GM19468 (cell line): ENCODE measurements around the gene RDM1.

Experiments used
- ATAC-seq: cut with Tn5 transposase; IDR thresholded peaks from one replicate; pipeline ENCODE4 v1.9.1; 2021; ENCODE audit warnings: mild to moderate bottlenecking, moderate library complexity, moderate number of reproducible peaks; ENCODE audit not compliant: unreplicated experiment; ENCODE audit errors: extremely low read depth

Gene RDM1

DNA sequence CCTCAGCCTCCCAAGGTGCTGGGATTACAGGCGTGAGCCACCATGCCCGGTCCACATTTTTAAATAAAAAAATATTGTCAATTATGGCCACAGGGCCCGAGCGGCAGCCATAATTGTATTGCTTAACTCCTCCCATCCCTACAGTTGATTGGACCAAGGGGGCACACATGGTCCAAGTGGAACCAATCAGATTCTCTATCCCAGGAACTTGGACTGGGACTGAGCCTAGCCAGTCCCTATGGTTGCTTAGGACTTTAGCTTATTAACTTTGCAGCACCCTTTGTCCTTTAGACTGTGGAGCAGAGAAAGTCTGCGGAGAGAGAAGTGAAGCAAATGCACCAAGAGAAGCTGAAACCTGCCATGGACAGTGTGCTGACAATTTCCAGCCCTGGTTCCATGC, 5.5 kb upstream of the RDM1 start:
- no peak for ATAC-seq

DNA sequence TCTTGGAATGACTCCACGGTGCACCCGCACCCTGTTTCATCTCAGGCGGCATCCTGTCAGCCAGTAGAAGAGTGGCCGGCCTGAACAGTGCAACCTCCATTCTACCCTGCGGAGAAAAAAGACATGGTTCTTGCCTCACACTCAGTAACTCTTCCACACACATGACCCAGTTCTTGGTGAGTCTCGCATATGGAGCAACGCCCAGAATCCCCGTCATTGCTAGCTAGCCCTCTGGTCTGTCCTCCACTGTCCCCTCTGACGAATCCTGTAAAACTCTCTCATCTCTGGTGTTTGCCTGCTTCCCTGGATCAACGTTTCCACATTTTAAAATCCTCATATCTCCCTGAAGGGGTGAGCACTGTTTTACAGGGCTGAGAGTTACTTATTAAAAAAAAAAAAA, 4.2 kb upstream of the RDM1 start:
- ATAC-seq, result no peak

DNA sequence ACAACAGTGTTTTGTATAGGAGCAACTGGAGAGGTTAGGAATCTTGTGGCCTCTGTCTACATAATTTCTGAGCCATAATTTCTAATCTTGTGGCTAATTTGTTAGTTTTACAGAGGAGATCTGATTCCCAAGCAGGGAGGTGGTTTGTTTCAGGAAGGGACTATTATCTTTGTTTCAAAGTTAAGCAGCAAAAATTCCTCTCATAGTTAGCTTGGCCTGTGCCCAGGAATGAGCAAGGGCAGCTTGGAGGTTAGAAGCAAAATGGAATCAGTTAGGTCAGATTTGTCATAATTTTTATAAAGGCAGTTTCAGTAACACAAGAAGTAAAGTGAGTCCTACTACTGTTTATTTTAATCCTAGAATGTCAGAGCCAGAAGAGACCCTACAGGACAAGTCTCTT, 2.0 kb upstream of the RDM1 start:
- no peak for ATAC-seq

DNA sequence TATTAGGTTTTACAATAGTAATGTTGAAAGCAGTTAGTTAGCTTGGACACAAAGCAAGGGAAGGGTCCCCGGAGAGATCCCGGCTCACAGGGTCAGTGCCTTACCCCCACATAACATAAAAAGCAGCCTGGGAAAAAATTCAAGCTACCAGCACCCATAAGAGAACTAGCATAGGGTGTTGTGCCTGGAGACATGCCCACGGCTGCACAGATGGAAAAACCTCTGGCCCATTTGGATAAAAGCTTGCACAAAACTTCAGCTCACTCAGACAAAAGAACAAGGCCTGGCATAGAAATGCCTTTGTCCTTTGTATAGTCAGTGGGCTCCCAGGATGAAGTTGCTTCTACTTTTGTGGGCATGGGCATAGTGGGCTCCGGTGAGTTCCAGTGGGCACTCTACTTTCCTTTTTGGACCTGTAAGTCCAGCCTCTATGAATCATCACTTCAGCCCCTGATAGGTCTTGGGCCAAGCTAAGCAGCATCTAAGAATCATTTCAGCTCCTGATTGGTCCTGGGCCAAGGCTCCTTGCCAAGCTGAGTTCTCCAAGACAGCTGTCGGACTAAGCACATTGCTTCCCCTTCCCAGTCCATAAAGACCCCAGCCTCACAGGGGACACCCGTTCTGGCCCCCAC, 1.3 kb upstream of the RDM1 start:
- ATAC-seq, result no peak

DNA sequence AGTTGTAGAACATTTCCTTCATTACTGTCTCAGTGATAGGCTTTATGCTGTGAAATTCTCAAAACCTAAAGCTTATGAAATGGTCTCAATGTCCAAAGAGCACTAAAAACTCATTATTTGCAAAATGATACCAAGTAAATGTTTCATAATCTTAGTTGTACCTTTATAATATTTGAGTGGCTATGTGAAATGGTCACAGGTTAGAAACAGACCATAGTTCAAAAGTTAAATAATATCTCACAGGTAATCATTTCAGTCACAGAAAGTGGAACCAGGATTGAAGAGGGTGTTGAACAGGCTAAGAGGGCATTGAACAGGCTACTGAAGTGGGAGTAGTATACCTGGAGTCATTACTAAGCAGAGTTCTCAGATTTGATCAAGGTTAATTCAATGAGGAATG, 2.9 kb downstream of the RDM1 start:
- ATAC-seq, result no peak

DNA sequence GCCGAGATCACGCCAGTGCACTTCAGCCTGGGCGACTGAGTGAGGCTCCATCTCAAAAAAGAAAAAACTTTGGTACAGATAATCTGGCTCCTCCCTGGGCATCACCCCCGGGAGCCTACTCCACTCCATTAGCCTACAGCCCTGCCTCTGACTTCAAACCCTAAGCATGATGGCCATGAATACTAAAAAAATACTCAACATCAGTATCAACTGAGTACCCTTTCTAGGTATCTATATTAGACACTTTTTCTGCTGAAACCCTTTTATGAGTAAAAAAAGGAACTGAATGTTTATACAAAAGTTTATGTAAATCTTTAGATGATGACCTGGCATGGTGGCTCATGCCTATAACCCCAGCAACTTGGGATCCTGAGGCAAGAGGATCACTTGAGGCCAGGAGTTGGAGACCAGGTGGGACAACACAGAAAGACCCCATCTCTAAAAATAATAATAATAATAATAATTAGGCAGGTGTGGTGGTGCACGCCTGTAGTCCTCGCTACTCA, 6.9 kb downstream of the RDM1 start:
- no peak for ATAC-seq

DNA sequence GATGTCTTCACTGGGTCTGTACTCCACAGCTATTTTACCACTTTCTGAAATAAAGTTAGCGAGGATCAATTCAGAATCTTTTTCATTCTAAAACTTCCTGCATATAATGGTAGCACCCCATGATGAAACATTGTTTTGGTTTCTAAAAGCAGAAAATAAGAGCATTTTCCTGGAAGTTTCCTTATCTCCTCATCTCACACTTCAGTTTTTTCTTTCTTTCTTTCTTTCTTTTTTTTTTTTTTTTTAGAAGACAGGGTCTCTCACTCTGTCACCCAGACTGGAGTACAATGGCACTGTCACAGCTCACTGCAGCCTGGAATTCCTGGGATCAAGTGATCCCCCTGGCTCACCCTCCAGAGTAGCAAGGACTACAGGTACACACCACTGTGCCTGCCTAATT, 10.3 kb downstream of the RDM1 start:
- ATAC-seq, result no peak

DNA sequence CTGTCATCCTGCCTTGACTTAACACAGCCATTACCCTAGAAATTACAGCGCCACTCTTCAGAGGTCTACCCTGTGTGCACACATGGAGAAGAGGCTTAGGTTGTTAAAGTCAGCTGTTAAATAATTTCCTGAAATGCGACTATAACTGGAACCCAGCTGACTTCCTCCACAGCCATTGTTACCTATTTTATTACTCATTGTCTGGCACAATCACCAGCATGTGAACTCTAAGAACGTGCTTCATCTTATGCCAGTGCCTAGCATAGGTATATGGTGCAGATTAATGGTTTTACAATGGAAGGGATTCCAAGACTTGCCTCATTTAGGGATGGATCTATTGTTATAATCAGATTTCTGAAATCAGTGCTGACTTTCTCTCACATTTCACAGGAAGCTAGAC, 11.9 kb downstream of the RDM1 start:
- no peak for ATAC-seq

DNA sequence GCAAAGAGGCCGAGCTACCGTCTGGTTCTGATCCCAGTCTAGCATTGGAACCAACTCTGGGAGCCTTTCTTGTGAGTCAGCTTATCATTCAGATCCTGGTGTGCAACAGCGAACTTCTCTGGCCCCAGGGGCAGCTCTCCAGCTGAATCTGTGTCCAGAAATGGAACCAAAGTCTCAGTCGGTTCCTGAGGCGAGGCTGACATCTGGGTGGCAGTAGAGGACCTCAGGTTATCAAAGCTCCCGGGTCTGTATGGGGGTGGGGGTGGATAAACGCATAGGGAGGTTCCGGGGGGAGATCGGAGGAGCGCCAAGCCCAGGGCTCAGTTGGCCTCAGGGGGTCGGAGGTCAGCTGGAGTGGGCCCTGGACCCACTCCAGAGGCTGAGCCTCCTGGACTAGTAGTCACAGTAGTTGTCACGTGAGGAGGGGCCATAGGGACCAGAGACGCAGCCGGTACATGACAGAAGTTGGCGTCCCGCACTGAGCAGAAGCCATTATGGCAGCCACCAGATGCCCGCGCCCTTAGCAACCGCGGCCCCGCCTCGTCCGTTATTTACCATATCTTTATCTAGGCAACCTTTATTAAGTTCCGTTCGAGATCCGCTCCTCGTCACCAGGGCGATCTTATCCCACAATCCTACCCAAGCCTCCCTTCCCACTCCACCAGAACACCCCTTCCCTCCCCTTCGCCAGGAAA, 12.9 kb downstream of the RDM1 start:
- no peak for ATAC-seq

DNA sequence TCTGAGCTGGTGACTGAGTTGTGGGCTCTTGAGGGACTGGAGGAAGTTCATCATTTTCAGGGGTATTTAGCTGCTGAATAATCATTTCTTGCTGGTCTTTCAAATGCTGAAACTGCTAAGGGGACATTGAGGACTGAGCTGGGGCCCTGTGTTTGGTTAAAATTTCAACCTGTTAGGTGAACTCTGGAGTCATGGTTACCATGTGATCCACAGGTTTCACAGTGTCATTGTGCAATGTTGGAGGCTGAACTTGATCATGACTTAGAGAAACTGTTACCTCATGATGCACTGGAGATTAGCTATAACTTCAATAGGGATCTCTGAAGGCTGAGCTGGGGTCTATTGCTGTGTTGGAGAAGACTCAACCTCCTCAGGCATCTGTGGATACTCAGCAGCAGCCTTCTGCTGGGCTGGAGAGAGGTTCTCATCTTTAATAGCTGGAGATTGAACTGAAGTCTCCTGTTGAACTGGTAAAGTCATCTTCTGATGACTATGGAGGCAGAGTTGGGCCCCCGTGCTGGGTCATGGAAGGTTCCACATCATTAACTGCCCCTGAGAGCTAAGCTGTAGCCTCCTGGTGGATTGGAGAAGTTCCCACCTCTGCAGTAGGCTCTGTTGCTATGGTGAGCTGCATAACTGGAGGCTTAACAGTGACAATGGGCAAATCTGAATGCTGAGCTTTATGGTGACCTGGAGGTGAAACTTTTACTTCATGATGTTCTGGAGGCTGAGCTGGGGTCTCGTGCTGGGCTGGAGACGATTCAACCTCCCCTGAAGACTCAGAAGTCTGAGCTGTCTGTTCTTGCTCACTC, 15.2 kb downstream of the RDM1 start:
- no peak for ATAC-seq

DNA sequence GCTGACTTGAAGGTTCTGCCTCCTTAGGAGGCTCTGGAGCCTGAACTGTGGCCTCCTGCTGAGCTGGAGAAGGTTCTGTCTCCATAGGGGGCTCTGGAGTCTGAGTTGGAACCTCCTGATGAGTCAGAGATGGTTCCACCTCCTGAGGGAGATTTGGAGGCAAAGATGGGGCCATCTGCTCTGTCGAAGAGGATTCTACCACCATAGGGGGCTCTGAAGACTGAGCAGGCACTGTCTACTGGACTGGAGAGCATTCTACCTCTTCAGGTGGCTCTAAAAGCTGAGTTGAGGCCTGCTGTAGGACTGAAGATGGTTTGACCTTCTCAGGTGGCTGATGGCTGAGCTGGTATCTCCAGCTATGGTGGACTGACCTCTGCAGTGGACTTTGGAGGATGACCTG, 16.2 kb downstream of the RDM1 start:
- no peak for ATAC-seq

DNA sequence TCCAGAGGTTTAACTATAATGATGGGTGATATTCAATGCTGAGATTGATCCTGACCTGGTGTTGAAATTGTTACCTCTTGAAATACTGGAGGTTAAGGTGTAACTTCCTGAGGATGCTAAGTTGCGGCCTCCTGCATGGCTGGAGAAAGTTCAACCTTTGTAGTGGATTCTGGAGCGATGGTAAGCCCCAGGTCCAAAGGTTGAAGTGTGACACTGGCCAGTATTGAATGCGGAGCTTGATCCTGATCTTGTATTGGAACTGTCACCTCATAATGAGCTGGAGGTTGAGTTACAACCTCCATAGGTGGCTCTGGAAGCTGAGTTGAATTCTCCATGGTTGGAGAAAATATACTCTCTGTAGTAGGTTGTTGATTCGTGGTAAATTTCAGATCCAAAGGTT, 17.0 kb downstream of the RDM1 start:
- no peak for ATAC-seq

DNA sequence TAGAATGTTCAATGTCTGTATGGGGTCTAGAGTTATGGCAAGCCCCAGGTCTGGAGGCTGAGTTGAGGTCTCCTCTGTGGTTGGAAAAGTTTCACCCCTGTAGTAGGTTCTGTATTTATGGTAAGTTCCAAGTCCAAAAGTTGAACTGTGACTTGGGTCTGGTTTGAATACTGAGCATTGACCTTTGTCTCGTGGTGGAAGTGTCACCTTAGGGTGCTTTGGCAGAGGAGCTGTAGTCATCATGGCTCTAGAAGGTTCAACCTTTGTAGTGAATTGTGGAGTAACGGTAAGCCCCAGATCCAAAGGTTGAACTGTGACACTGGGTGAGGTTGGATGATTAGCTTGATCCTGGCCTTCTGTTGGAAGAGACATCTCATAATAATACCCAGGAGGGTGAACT, 17.6 kb downstream of the RDM1 start:
- ATAC-seq, result no peak

DNA sequence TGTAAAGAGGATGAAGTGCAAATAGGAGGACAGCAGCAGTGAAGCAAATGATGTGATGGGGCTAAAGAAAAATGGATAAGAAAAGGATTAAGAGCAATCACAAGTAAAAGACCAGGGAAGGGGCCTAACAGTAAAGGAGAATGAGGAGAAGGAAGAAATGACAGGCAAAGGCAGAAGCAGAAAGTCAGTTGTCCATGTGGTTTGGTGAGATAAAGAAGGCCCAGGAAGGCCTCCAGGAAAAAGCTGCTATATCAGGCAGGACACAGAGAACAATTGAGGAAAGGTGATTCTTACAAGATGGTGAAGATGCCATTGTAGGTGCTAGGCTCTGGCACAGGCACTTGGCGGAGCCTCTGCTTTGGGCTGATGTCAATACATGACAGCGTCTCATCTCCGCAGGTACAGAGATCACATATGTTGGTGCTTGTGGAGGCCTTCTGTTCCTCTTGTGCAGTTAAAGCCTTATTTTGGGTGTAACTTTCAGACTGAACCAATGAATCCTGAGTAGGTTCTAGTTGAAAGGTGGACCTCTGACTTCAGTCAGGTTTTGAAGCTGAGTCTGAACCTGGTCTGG, 18.1 kb downstream of the RDM1 start:
- no peak for ATAC-seq

DNA sequence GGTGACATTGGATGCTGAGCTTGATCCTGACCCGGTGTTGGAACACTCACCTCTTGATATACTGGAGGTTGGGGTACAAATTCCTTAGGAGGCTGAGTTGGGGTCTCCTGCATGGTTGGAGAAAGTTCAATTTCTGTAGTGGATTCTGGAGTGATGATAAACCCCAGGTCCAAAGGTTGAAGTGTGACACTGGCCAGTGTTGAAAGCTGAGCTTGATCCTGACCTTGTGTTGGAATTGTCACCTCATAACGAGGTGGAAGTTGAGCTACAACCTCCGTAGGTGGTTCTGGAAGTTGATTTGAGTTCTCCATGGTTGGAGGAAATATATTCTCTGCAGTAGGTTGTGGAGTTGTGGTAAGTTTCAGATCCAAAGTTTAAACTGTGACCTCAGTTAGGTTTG, 21.2 kb downstream of the RDM1 start:
- ATAC-seq, result no peak

DNA sequence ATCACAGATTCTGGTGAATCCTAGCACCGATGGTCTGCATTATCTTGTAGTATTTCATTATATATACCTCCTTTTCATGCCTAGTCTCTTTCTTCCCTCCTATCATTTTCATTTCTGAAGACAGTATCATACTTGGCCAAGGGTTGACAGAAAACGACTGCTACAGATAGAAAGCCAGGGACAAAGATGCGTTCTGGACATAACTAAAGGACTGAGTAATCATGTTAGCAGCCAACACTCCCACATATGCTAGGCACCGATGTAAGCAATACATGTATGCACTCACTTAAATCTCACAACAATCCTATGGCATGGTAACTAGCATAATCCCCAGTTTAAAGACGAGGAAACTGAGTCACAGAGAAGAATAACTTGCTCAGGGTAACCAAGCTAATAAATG, 22.9 kb downstream of the RDM1 start:
- no peak for ATAC-seq

DNA sequence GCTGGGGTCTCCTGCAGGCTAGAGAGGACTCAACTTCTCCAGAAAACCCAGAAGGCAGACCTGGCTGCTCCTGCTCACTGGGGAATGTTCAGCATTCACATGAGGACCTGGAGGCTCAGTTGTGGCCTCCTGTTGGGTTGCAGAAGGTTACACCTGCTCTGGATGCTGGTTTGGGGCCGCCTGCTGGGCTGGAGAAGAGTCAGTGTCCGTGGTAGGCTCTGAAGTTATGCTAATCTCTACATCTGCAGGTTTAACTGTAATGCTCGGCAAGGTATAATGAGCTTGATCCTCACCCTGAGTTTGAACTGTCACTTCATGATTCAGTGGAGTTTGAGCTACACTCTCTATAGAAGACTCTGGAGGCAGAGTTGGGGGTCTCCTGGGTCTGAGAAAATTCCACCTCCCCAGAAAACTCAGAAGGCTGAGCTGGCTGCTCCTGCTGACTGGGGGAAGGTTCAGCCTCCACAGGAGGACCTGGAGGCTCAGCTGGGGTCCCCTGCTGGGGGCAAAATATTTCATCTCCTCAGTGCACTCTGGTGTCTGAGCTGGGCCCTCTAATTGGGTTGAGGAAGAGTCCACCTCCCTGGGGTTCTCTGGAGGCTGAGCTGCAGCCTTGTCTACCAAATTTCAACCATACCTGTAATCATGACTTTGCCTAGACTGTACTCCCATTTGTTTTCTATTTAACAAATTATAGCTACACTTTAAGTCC, 23.5 kb downstream of the RDM1 start:
- no peak for ATAC-seq

DNA sequence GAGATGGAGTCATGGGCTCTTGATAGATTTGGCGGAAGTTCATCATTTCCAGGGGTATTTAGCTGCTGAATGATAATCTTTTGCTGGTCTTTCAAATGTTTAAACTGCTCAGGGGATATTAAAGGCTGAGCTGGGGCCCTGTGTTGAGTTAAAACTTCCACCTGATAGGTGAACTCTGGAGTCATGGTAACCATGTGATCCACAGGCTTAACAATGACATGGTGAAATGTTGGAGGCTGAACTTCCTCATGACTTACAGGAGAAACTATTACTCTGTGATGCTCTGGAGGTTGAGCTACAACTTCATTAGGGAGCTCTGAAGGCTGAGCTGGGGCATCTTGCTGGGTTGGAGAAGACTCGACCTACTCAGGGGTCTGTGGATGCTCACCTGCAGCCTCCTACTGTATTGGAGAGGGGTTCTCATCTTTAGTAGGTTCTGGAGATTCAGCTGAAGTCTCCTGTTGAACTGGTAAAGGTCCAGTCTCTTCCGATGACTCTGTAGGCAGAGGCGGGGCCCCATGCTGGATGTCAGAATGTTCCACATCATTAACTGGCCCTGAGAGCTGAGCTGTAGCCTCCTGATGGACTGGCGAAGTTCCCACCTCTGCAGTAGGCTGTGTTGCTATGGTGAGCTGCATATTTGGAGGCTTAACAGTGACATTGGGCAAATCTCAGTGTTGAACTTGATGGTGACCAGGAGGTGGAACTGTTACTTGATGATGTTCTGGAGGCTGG, 24.2 kb downstream of the RDM1 start:
- ATAC-seq, result no peak

DNA sequence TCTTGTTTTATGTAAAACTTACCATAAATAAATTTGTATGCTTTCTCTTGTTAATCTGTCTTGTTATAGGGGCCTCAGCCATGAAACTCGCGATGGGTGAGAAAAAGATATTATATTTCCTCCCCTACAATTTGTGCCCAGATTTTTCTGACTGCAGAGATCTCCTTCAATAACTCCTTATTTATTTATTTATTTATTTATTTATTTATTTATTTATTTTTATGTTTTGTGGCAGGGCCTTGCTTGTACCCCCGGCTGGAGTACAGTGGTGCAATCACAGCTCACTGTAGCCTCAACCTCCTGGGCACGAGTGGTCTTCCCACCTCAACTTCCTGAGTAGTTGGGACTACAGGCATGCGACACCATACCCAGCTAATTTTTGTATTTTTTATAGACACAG, 27.1 kb downstream of the RDM1 start:
- no peak for ATAC-seq
